ENCODE measurements around the gene TMIE.
"Not testable (repeated sequence)": the region's sequence is repeated elsewhere in the genome, so short reads cannot be mapped to it uniquely, and the experiment has no call there.

TMIE gene

GRCh38 chr3:46731795-46732194 is 30.6 kb downstream of the TMIE start:
- Mint-ChIP-seq H3K27me3 (ENCODE audit: low read depth) (peaks cover 29% of the 10 kb centered on the region), H3K27ac (no peak overlapping the region), H3K9me3 (no peaks in the 10 kb centered on the region), H3K4me3 (no peak overlapping the region), H3K4me1 (ENCODE audit: low read depth) (no peaks in the 10 kb centered on the region), H3K36me3 (ENCODE audit: low read depth) (no peaks in the 10 kb centered on the region)

DNA sequence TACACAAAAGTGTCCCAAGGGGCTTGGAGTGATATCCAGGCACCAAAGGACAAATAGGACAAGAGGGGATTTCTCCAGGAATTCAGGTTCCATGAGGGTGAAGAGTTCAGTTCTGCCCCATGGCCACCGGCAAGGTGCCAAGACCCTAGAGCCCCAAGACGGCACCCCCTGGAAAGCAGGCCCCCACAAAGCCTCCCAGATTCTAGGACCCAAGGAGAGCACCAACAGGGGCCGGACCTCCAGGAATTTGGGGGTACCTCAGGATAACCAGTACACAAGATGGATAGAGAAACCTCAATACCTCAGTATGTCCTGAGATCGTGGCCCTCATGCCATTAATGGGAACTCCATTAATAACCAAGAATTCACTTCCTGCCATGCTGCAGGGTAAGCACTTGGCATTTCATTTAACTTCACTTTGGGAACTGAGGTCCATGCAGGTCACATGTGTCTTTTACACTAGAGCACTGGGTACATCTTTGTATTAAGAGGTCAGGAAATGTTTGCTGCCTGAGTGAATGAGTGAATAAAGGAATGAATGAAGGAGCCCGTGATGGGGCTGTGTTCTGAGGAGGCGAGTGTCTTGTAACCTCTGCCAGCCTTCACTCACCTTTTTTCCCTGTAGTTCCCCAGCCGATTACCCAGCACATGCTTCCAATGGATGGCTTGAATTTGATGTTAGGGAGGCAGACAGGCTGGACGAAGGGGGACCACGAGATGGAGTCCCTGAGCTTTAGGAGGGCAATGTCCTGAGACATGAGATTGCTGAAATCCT is 32.0 kb downstream of the TMIE start:
- no peaks in the 10 kb centered on the region for H3K9me3 Mint-ChIP-seq
- H3K27me3 Mint-ChIP-seq (ENCODE audit: low read depth) = peaks cover 31% of the 10 kb centered on the region
- H3K4me3 Mint-ChIP-seq = no peak overlapping the region
- no peaks in the 10 kb centered on the region for H3K36me3 Mint-ChIP-seq (ENCODE audit: low read depth)
- no peak overlapping the region for H3K27ac Mint-ChIP-seq
- no peaks in the 10 kb centered on the region for H3K4me1 Mint-ChIP-seq (ENCODE audit: low read depth)

- no peaks in the 10 kb centered on the region for H3K4me1 Mint-ChIP-seq (ENCODE audit: low read depth)
- no peaks in the 10 kb centered on the region for H3K9me3 Mint-ChIP-seq
- no peaks in the 10 kb centered on the region for H3K36me3 Mint-ChIP-seq (ENCODE audit: low read depth)
- H3K27ac Mint-ChIP-seq = no peak overlapping the region
- H3K27me3 Mint-ChIP-seq (ENCODE audit: low read depth) = peaks cover 25% of the 10 kb centered on the region
- no peak overlapping the region for H3K4me3 Mint-ChIP-seq
These were observed 33.6 kb downstream of the TMIE start for GRCh38 chr3:46734773-46735172.

DNA sequence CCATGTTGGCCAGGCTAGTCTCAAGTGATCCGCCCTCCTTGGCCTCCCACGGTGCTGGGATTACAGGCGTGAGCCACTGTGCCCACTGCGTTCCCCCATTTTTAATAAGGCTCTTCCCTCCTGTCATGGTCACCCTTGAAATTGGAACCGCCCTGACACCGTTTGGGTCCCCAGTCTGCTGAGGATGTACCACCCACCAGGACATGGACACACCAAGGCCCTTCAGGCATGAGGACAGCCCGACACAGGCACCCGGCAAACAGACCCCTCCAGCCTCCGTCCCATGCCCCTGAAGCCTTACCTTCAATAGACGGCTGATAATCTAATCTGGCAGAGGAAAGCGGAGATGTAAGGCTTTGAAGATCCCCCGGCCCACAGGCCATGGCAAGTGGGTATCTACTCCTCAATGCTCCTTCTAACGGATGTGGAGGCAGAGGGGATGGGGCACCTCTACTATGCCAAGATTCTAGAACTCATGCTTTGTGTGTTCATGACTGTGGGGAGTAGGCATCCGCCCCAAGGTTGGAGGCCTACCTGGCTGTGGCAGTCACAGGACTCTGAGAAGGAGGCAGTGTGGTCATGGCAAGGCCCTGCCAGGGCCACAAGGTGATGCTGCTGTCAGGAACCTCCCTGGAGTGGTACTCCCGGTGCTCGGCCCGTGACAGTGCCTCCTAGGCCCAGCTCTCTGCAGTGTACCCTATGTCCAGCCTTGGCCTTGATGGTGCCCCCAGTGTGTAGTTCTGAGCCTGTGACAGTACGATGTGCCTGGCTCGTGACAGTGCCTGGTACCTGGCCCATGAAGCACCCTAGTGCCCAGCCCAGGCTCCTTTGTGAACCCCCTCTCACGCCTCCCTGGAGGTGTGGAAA is 35.0 kb downstream of the TMIE start:
- Mint-ChIP-seq H3K9me3 (no peaks in the 10 kb centered on the region), H3K4me1 (ENCODE audit: low read depth) (no peaks in the 10 kb centered on the region), H3K4me3 (no peak overlapping the region), H3K36me3 (ENCODE audit: low read depth) (no peaks in the 10 kb centered on the region), H3K27ac (no peak overlapping the region), H3K27me3 (ENCODE audit: low read depth) (peaks cover 19% of the 10 kb centered on the region)

GRCh38 chr3:46737329-46737731 is 36.1 kb downstream of the TMIE start:
- no peak overlapping the region for H3K27ac Mint-ChIP-seq
- peaks cover 12% of the 10 kb centered on the region for H3K27me3 Mint-ChIP-seq (ENCODE audit: low read depth)
- H3K9me3 Mint-ChIP-seq = no peaks in the 10 kb centered on the region
- no peaks in the 10 kb centered on the region for H3K36me3 Mint-ChIP-seq (ENCODE audit: low read depth)
- no peaks in the 10 kb centered on the region for H3K4me1 Mint-ChIP-seq (ENCODE audit: low read depth)
- no peak overlapping the region for H3K4me3 Mint-ChIP-seq

GRCh38 chr3:46739565-46739964 is 38.4 kb downstream of the TMIE start:
- not testable (repeated sequence) for H3K27ac Mint-ChIP-seq; H3K9me3 Mint-ChIP-seq; H3K36me3 Mint-ChIP-seq (ENCODE audit: low read depth); H3K4me1 Mint-ChIP-seq (ENCODE audit: low read depth); H3K4me3 Mint-ChIP-seq
- H3K27me3 Mint-ChIP-seq (ENCODE audit: low read depth) = peaks cover 12% of the 10 kb centered on the region

DNA sequence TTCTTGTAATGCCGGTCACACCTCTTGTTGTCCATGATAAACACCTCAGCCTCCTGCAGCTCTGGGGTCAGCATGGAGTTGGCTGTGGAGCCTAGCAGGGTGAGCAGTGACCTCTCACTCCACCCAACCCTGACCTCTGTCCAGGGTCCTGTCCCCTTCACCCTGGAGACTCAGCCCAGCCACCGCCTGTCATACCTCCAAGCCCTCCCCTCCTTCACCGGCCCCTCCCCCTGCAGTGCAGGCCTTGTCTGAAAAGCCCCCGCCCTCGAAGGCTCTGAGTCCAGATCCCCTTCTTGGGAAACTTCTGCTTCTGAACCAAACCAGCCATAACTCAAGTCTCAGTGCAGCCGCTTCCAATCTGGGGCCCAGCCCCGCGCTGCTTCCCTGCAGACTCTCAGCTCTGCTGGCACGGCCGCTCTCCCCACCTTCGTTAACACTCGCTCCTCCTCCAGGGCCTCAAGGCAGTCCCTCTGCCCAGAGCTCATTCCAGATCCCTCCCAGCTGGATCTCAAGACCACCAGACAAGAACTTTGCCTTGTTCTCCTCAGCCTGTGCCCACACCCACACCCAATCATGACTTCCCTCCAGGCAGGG is 41.9 kb downstream of the TMIE start:
- no peaks in the 10 kb centered on the region for H3K36me3 Mint-ChIP-seq (ENCODE audit: low read depth)
- peaks cover 7% of the 10 kb centered on the region for H3K27me3 Mint-ChIP-seq (ENCODE audit: low read depth)
- H3K27ac Mint-ChIP-seq = no peak overlapping the region
- no peak overlapping the region for H3K4me3 Mint-ChIP-seq
- no peaks in the 10 kb centered on the region for H3K9me3 Mint-ChIP-seq
- no peaks in the 10 kb centered on the region for H3K4me1 Mint-ChIP-seq (ENCODE audit: low read depth)

DNA sequence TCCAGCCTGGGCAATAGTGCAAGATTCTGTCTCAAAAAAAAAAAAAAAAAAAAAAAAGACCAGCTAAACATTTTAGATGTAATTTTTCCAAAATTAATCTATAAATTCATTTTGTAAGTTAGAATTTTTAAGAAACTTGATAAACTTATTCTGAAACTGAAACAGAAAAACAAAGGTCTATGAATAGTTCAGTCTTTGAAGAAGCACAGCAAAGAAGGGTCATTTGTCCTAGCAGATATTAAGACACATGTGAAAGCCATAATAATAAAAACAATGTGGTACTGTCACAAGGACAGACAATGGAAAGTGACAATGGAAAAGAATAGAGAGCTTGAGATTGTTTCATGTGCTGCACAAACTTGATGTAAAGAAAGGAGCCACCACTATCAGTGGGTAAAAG is 45.5 kb downstream of the TMIE start:
- no peak overlapping the region for H3K4me3 Mint-ChIP-seq
- H3K27ac Mint-ChIP-seq = no peak overlapping the region
- no peaks in the 10 kb centered on the region for H3K9me3 Mint-ChIP-seq
- H3K27me3 Mint-ChIP-seq (ENCODE audit: low read depth) = no peaks in the 10 kb centered on the region
- no peaks in the 10 kb centered on the region for H3K36me3 Mint-ChIP-seq (ENCODE audit: low read depth)
- no peaks in the 10 kb centered on the region for H3K4me1 Mint-ChIP-seq (ENCODE audit: low read depth)

GRCh38 chr3:46748170-46748569 is 47.0 kb downstream of the TMIE start:
- Mint-ChIP-seq H3K27me3 (ENCODE audit: low read depth) (no peaks in the 10 kb centered on the region), H3K27ac (no peak overlapping the region), H3K9me3 (no peaks in the 10 kb centered on the region), H3K4me3 (no peak overlapping the region), H3K4me1 (ENCODE audit: low read depth) (peaks cover under 1% of the 10 kb centered on the region), H3K36me3 (ENCODE audit: low read depth) (no peaks in the 10 kb centered on the region)

DNA sequence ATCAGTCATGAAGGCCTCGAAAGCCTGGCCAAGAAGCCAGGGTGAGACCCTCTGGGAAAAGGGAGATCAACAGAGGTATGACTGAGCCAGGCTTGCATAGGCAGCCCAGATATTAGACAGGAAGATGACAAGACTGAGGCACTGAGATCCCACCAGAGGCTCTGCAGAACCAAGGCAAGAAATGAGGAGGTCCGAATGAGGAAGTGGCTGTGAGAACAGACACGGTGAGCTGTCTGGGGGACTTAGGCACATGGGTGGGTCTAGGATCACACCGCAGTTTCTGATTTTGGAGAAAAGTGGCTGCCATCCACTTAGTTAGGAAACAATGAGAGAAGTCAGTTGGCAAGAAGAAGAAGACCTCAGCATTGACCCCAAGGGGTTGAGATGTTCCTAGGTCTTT is 47.9 kb downstream of the TMIE start:
- H3K4me1 Mint-ChIP-seq (ENCODE audit: low read depth) = peaks cover 3% of the 10 kb centered on the region
- no peaks in the 10 kb centered on the region for H3K36me3 Mint-ChIP-seq (ENCODE audit: low read depth)
- H3K4me3 Mint-ChIP-seq = no peak overlapping the region
- H3K27ac Mint-ChIP-seq = no peak overlapping the region
- no peaks in the 10 kb centered on the region for H3K9me3 Mint-ChIP-seq
- no peaks in the 10 kb centered on the region for H3K27me3 Mint-ChIP-seq (ENCODE audit: low read depth)

DNA sequence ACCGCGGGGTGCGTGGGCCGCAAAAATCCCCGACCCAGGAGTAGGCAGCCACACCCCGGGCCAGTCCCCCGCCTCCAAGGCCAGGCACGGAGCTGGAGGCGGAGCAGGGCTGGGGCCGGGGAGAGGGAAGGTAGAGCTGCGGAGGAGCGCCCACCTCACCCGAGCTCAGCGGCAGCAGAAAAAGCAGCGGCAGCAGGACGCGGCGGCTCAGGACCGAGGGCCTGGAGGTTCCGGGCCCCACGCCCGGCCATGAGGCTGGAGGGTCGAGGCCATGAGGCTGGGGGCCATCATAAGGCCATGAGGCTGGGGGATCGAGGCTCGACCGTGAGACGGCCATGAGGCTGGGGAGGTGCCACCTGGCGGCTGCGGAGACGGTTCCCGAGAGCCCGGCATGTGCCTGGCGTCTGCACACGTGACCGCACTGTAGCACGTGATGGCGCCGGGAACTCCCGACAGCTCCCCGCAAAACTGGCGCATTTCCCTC is 49.4 kb downstream of the TMIE start:
- Mint-ChIP-seq H3K27ac (no peak overlapping the region), H3K4me1 (ENCODE audit: low read depth) (peaks cover 3% of the 10 kb centered on the region), H3K9me3 (no peaks in the 10 kb centered on the region), H3K36me3 (ENCODE audit: low read depth) (no peaks in the 10 kb centered on the region), H3K4me3 (no peak overlapping the region), H3K27me3 (ENCODE audit: low read depth) (no peaks in the 10 kb centered on the region)

- not testable (repeated sequence) for H3K4me3 Mint-ChIP-seq; H3K9me3 Mint-ChIP-seq; H3K27me3 Mint-ChIP-seq (ENCODE audit: low read depth); H3K36me3 Mint-ChIP-seq (ENCODE audit: low read depth); H3K4me1 Mint-ChIP-seq (ENCODE audit: low read depth); H3K27ac Mint-ChIP-seq
These were observed 51.9 kb downstream of the TMIE start for GRCh38 chr3:46753127-46753526.

- H3K27me3 Mint-ChIP-seq (ENCODE audit: low read depth) = peaks cover 7% of the 10 kb centered on the region
These were observed 54.5 kb downstream of the TMIE start for GRCh38 chr3:46755646-46756045.

GRCh38 chr3:46756642-46757041 is 55.5 kb downstream of the TMIE start:
- no peak overlapping the region for H3K4me3 Mint-ChIP-seq
- no peaks in the 10 kb centered on the region for H3K36me3 Mint-ChIP-seq (ENCODE audit: low read depth)
- no peaks in the 10 kb centered on the region for H3K9me3 Mint-ChIP-seq
- H3K4me1 Mint-ChIP-seq (ENCODE audit: low read depth) = peaks cover 3% of the 10 kb centered on the region
- no peak overlapping the region for H3K27ac Mint-ChIP-seq
- H3K27me3 Mint-ChIP-seq (ENCODE audit: low read depth) = peaks cover 7% of the 10 kb centered on the region

More at GRCh38 chr3:46755646-46756045, 54.5 kb downstream of the TMIE start:
- H3K9me3 Mint-ChIP-seq = no peaks in the 10 kb centered on the region
- no peak overlapping the region for H3K4me3 Mint-ChIP-seq
- peaks cover 3% of the 10 kb centered on the region for H3K4me1 Mint-ChIP-seq (ENCODE audit: low read depth)
- H3K36me3 Mint-ChIP-seq (ENCODE audit: low read depth) = no peaks in the 10 kb centered on the region
- H3K27ac Mint-ChIP-seq = no peak overlapping the region
